Sigmoid colon (tissue), 7 donors: ENCODE measurements around the gene RBBP8NL. TPM values are rescaled to one million over a fixed set of nuclear protein-coding genes. Genes with fewer than 3 reads are reported as not detected.

Experiments
- DNase-seq: peaks from one replicate; pipeline ENCODE4 v3.0.0-alpha.2; 2019
- H3K27ac ChIP-seq, 4 donors: fragments of 200-600 bp; sonication (generic); one replicate each; pipeline ENCODE4 v1.5.1; 2016 to 2019; ENCODE audit warnings: mild to moderate bottlenecking in 1 of 4
- H3K27me3 ChIP-seq, 3 donors: fragments of 200-600 bp; sonication (generic); one replicate each; pipeline ENCODE4 v1.5.1; 2019; ENCODE audit warnings: mild to moderate bottlenecking in 1 of 3
- H3K36me3 ChIP-seq, 4 donors: fragments of 200-600 bp; sonication (generic); one replicate each; pipeline ENCODE4 v1.5.1; 2016 to 2019
- H3K4me1 ChIP-seq, 4 donors: fragments of 200-600 bp; sonication (generic); one replicate each; pipeline ENCODE4 v1.5.1; 2017 to 2019
- H3K4me3 ChIP-seq, 4 donors: fragments of 200-600 bp; sonication (generic); one replicate each; pipeline ENCODE4 v1.5.1; 2017 to 2019; ENCODE audit warnings: mild to moderate bottlenecking in 2 of 4, moderate library complexity in 1 of 4
- H3K9me3 ChIP-seq, 4 donors: fragments of 200-600 bp in 3 of 4; sonication (generic) in 3 of 4; one replicate each; pipeline versions ENCODE4 v1.5.1 to v1.6.1; 2013 to 2019
- CTCF ChIP-seq, 4 experiments: fragments of 450-650 bp in 3 of 4; fragments of 200-600 bp in 1 of 4; IDR thresholded peaks; one replicate each; pipeline ENCODE4 v1.5.1; 2016 to 2019; ENCODE audit warnings: antibody characterized with exemption in 4 of 4, mild to moderate bottlenecking in 3 of 4, moderate library complexity in 2 of 4
- EP300 ChIP-seq, 4 donors: sonication (generic); formaldehyde crosslinking; IDR thresholded peaks; one replicate each; pipeline ENCODE4 v1.6.1; 2017; ENCODE audit warnings: antibody characterized with exemption in 4 of 4
- POLR2A ChIP-seq, 2 donors: fragments of 450-650 bp; IDR thresholded peaks; one replicate each; pipeline ENCODE4 v1.6.1; 2016; ENCODE audit warnings: antibody characterized with exemption in 2 of 2, mild to moderate bottlenecking in 2 of 2, moderate library complexity in 2 of 2
- POLR2AphosphoS5 ChIP-seq, 4 donors: sonication (generic); formaldehyde crosslinking; IDR thresholded peaks; one replicate each; pipeline ENCODE4 v1.6.1; 2017; ENCODE audit warnings: antibody characterized with exemption in 4 of 4
- WGBS, 2 donors: extraction: QIAGEN DNeasy Blood & Tissue Kit; methylation state at CpG; one replicate each; pipeline ENCODE4 v1.1.7; 2013; 5-methylcytosine and 5-hydroxymethylcytosine counted together
- intact Hi-C: fragments of 100-400 bp; cut with DNase I; formaldehyde crosslinking; loops from one replicate; pipeline ENCODE4 v1.15.1; 2023
- polyA plus RNA-seq, 3 donors: library from polyadenylated mRNA; stranded (reverse); fragments of 200-250 nt; gene quantifications; one replicate each; pipeline ENCODE4 v1.2.3, GENCODE V29; 2013
- total RNA-seq, 4 donors: library from RNA; depleted of rRNA; stranded (reverse); fragments of >200 nt; gene quantifications; one replicate each; pipeline ENCODE4 v1.1.0, GENCODE V29; 2016
- donor health status: healthy with polysubstance abuse.
- donor health status: Bipolar disorder and iron deficiency.
- donor health status: healthy.

Gene RBBP8NL
- total and polyA plus RNA-seq, 7 donors, result 4.2 to 12.5 (median 5.4) TPM; not detected in 4

GRCh38 chr20:62378215-62378614, 49.1 kb downstream of the RBBP8NL start:
- Histone ChIP-seq H3K36me3 (no peaks in the 10 kb centered on the region), H3K4me3 (no peak overlapping the region), H3K4me1 (peaks cover 0 to 62% (median 56%) of the 10 kb centered on the region in 4 donors), H3K9me3 (no peaks in the 10 kb centered on the region), H3K27me3 (no peaks in the 10 kb centered on the region), H3K27ac (peak overlapping the region; percentile 81 to 99 (median 86))
- TF ChIP-seq EP300 (IDR thresholded peaks at IDR 0.05), result no peak
- no peak for TF ChIP-seq POLR2A (IDR thresholded peaks at IDR 0.05)
- TF ChIP-seq CTCF (IDR thresholded peaks at IDR 0.05), result no peak
- no peak for DNase-seq
- intact Hi-C loops, result loop anchor here (5.0 kb wide), 1 partner anchor 36 kb away; no protein-coding TSS in a partner anchor
- 72 to 75% methylated on average over 22 of the region's 22 CpGs for WGBS, 2 donors

- Histone ChIP-seq H3K27ac (peak overlapping the region; percentile 81 to 99 (median 86)), H3K4me3 (no peak overlapping the region), H3K27me3 (no peaks in the 10 kb centered on the region), H3K9me3 (no peaks in the 10 kb centered on the region), H3K36me3 (no peaks in the 10 kb centered on the region), H3K4me1 (peaks cover 0 to 64% (median 57%) of the 10 kb centered on the region in 4 donors)
- intact Hi-C loops, result loop anchor here (2.0 to 5.0 kb wide), 2 partner anchors 35 to 75 kb away; partner anchors contain the start of gene ADRM1
- no peak for TF ChIP-seq CTCF (IDR thresholded peaks at IDR 0.05)
- no peak for TF ChIP-seq POLR2AphosphoS5 (IDR thresholded peaks at IDR 0.05)
- no peak for TF ChIP-seq EP300 (IDR thresholded peaks at IDR 0.05)
- TF ChIP-seq POLR2A (IDR thresholded peaks at IDR 0.05), result no peak
- WGBS, 2 donors, result 62 to 72% methylated on average over 15 of the region's 15 CpGs
- DNase-seq, result peak; percentile 88
Measured at GRCh38 chr20:62377615-62378178, 49.6 kb downstream of the RBBP8NL start.

GRCh38 chr20:62377064-62377461, 50.3 kb downstream of the RBBP8NL start:
- WGBS, 2 donors, result 85 to 87% methylated on average over 17 of the region's 17 CpGs
- Histone ChIP-seq H3K9me3 (no peaks in the 10 kb centered on the region), H3K4me1 (peaks cover 0 to 64% (median 59%) of the 10 kb centered on the region in 4 donors), H3K27ac (peak overlapping the region; percentile 81 to 99 (median 86)), H3K4me3 (no peak overlapping the region), H3K27me3 (no peaks in the 10 kb centered on the region), H3K36me3 (no peaks in the 10 kb centered on the region)
- TF ChIP-seq POLR2AphosphoS5 (IDR thresholded peaks at IDR 0.05), result no peak
- no peak for TF ChIP-seq EP300 (IDR thresholded peaks at IDR 0.05)
- TF ChIP-seq CTCF (IDR thresholded peaks at IDR 0.05), result no peak
- TF ChIP-seq POLR2A (IDR thresholded peaks at IDR 0.05), result no peak
- no peak for DNase-seq
- intact Hi-C loops, result loop anchor here (2.0 to 5.0 kb wide), 2 partner anchors 35 to 74 kb away; partner anchors contain the start of gene ADRM1

GRCh38 chr20:62376112-62377063, 51.0 kb downstream of the RBBP8NL start:
- no peaks in the 10 kb centered on the region for H3K36me3 ChIP-seq
- H3K9me3 ChIP-seq, result no peaks in the 10 kb centered on the region
- TF ChIP-seq POLR2AphosphoS5 (IDR thresholded peaks at IDR 0.05) (peak in 2 of 4 donors; percentile 45 to 59), EP300 (IDR thresholded peaks at IDR 0.05) (peak in 1 of 4 donors; percentile 10), POLR2A (IDR thresholded peaks at IDR 0.05) (no peak), CTCF (IDR thresholded peaks at IDR 0.05) (peak; percentile 63 to 77 (median 71))
- H3K4me1 ChIP-seq, result peaks cover 0 to 71% (median 66%) of the 10 kb centered on the region in 4 donors
- peak overlapping the region; percentile 81 to 99 (median 86) for H3K27ac ChIP-seq
- no peak overlapping the region for H3K4me3 ChIP-seq
- no peaks in the 10 kb centered on the region for H3K27me3 ChIP-seq
- intact Hi-C loops, result loop anchor here (1.0 to 5.0 kb wide), 3 partner anchors 24 to 74 kb away; partner anchors contain the start of gene ADRM1
- WGBS, 2 donors, result 50 to 70% methylated on average over 26 of the region's 26 CpGs
- peak; percentile 87 for DNase-seq
